ENCODE results near the gene GON7.

GON7 gene

DNA sequence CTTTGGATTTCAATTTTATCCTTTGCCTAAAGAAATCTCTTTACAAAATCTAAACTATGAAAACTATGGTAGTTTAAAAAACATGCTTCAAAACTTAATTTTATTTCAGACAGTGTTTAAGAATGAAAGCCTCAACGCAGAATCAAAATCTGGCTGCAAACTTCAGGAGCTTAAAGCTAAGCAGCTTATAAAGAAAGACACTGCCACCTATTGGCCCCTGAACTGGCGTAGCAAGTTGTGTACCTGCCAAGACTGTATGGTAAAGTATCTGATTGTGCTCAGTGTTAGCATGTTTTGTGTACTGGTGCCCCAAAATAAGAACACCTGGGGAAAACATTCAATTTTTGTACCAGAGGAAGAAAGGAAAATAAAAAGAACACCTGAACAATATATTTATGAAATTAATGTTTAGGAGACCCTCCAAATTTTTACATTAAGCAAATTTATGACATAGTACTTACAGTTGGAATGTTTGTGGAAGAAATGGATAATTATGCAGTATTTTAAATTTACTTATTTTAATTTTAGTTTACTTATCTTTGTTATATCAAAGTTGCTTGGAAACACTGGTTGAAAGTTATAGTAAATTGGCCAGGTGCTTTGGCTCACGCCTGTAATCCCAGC is 12.3 kb upstream of the GON7 start:
- peaks cover 26% of the 10 kb centered on the region for H3K36me3 ChIP-seq (ENCODE audit: low read length)
- H3K4me2 ChIP-seq (ENCODE audit: low read depth, low read length, poor library complexity, severe bottlenecking) = no peak overlapping the region
- no peak overlapping the region for H2AFZ ChIP-seq (ENCODE audit: low read depth, low read length, severe bottlenecking)
- no peak overlapping the region for H3K27ac ChIP-seq (ENCODE audit: low read depth, low read length)
- H3K4me3 ChIP-seq (ENCODE audit: insufficient read depth, low read length, poor library complexity, severe bottlenecking) = no peak overlapping the region
- no peaks in the 10 kb centered on the region for H3K27me3 ChIP-seq (ENCODE audit: low read length)
- no peaks in the 10 kb centered on the region for H3K9me2 ChIP-seq (replicated peaks; ENCODE audit: insufficient read depth, low read length)
- TF ChIP-seq, protein P1, sequence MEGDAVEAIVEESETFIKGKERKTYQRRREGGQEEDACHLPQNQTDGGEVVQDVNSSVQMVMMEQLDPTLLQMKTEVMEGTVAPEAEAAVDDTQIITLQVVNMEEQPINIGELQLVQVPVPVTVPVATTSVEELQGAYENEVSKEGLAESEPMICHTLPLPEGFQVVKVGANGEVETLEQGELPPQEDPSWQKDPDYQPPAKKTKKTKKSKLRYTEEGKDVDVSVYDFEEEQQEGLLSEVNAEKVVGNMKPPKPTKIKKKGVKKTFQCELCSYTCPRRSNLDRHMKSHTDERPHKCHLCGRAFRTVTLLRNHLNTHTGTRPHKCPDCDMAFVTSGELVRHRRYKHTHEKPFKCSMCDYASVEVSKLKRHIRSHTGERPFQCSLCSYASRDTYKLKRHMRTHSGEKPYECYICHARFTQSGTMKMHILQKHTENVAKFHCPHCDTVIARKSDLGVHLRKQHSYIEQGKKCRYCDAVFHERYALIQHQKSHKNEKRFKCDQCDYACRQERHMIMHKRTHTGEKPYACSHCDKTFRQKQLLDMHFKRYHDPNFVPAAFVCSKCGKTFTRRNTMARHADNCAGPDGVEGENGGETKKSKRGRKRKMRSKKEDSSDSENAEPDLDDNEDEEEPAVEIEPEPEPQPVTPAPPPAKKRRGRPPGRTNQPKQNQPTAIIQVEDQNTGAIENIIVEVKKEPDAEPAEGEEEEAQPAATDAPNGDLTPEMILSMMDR (IDR thresholded peaks at IDR 0.05; ENCODE audit: insufficient read depth, low read length, poor library complexity, severe bottlenecking) = peak; percentile 65
- TF ChIP-seq EZH2phosphoT487 (conservative IDR thresholded peaks at IDR 0.05; ENCODE audit: low read length) = no peak
- H3K9me3 ChIP-seq (ENCODE audit: insufficient read depth, low read length) = no peaks in the 10 kb centered on the region
- H3K79me2 ChIP-seq (ENCODE audit: insufficient read depth, low read length) = no peaks in the 10 kb centered on the region
- no peaks in the 10 kb centered on the region for H3F3A ChIP-seq (ENCODE audit: insufficient read depth)
- H3K9ac ChIP-seq (ENCODE audit: low read length) = no peak overlapping the region
- no peaks in the 10 kb centered on the region for H4K20me1 ChIP-seq (ENCODE audit: low read depth, low read length)

DNA sequence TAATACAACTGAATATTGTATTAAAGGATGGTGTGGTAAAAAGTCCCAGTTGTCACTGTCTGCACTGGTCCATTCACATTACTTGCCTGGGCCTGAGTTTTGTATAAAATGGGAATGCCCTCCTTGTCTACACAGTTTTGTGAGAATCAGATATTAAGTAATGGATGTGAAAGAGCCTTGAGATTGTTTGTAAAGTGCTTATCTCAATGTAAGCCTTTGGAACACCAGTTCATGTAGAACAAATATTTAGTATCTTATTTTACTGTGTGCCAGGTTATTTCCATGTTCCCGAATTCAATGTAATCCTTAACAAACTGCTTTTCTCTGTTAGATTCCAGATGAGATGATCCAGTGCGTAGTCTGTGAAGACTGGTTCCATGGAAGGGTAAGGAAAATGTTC is 7.7 kb upstream of the GON7 start:
- Histone ChIP-seq H3K27me3 (ENCODE audit: low read length) (no peaks in the 10 kb centered on the region), H3K4me2 (ENCODE audit: low read depth, low read length, poor library complexity, severe bottlenecking) (no peak overlapping the region), H3K9ac (ENCODE audit: low read length) (no peak overlapping the region), H4K20me1 (ENCODE audit: low read depth, low read length) (no peaks in the 10 kb centered on the region), H3K27ac (ENCODE audit: low read depth, low read length) (no peak overlapping the region), H3K9me3 (ENCODE audit: insufficient read depth, low read length) (no peaks in the 10 kb centered on the region), H2AFZ (ENCODE audit: low read depth, low read length, severe bottlenecking) (no peak overlapping the region), H3K4me3 (ENCODE audit: insufficient read depth, low read length, poor library complexity, severe bottlenecking) (no peak overlapping the region), H3F3A (ENCODE audit: insufficient read depth) (peaks cover 19% of the 10 kb centered on the region), H3K36me3 (ENCODE audit: low read length) (peaks cover 20% of the 10 kb centered on the region), H3K9me2 (replicated peaks; ENCODE audit: insufficient read depth, low read length) (no peaks in the 10 kb centered on the region), H3K79me2 (ENCODE audit: insufficient read depth, low read length) (peaks cover 9% of the 10 kb centered on the region)
- TF ChIP-seq, protein P1 (IDR thresholded peaks at IDR 0.05; ENCODE audit: insufficient read depth, low read length, poor library complexity, severe bottlenecking) = no peak
- no peak for TF ChIP-seq EZH2phosphoT487 (conservative IDR thresholded peaks at IDR 0.05; ENCODE audit: low read length)

DNA sequence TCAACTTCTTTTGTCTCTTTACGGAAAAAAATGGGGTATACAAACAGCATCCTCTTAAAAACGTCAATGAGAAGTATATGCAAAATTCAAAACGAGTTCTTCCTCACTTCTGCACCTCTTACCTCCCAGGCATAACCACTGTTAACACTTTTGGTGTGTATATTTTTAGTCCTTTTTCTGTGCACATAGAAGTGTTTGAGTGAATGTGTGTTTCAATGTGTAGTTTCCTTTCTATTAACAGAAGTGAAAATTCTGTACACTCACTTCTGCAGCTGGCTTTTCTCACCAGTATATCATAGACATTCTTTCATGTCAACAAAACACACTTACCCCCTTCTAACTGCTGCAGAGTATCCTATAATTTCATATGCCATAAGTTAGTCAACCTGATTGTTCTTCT is 5.6 kb upstream of the GON7 start:
- H3K4me3 ChIP-seq (ENCODE audit: insufficient read depth, low read length, poor library complexity, severe bottlenecking) = no peak overlapping the region
- H3K4me2 ChIP-seq (ENCODE audit: low read depth, low read length, poor library complexity, severe bottlenecking) = peak overlapping the region; percentile 21
- peaks cover 29% of the 10 kb centered on the region for H3F3A ChIP-seq (ENCODE audit: insufficient read depth)
- no peaks in the 10 kb centered on the region for H3K27me3 ChIP-seq (ENCODE audit: low read length)
- peaks cover 30% of the 10 kb centered on the region for H3K79me2 ChIP-seq (ENCODE audit: insufficient read depth, low read length)
- no peak overlapping the region for H2AFZ ChIP-seq (ENCODE audit: low read depth, low read length, severe bottlenecking)
- peak overlapping the region; percentile 60 for H3K27ac ChIP-seq (ENCODE audit: low read depth, low read length)
- peaks cover 17% of the 10 kb centered on the region for H3K36me3 ChIP-seq (ENCODE audit: low read length)
- no peaks in the 10 kb centered on the region for H4K20me1 ChIP-seq (ENCODE audit: low read depth, low read length)
- TF ChIP-seq EZH2phosphoT487 (conservative IDR thresholded peaks at IDR 0.05; ENCODE audit: low read length) = no peak
- TF ChIP-seq, protein P1 (IDR thresholded peaks at IDR 0.05; ENCODE audit: insufficient read depth, low read length, poor library complexity, severe bottlenecking) = no peak
- no peaks in the 10 kb centered on the region for H3K9me2 ChIP-seq (replicated peaks; ENCODE audit: insufficient read depth, low read length)
- no peak overlapping the region for H3K9ac ChIP-seq (ENCODE audit: low read length)
- no peaks in the 10 kb centered on the region for H3K9me3 ChIP-seq (ENCODE audit: insufficient read depth, low read length)

Data from SU-DHL-6 (cell line).